GM23248 (cell line): ENCODE data around the gene PRSS16.

Source experiments
- EZH2 ChIP-seq: fragments of 200-600 bp; sonication (generic); IDR thresholded peaks from 2 replicates; pipeline ENCODE4 v1.6.1; 2018; ENCODE audit warnings: antibody characterized with exemption, mild to moderate bottlenecking; ENCODE audit not compliant: insufficient read depth, poor library complexity, severe bottlenecking
- EZH2phosphoT487 ChIP-seq: fragments of 200-600 bp; sonication (generic); IDR thresholded peaks from 2 replicates; pipeline ENCODE4 v1.6.1; 2018; ENCODE audit warnings: antibody characterized with exemption, moderate library complexity, mild to moderate bottlenecking, low read depth; ENCODE audit not compliant: insufficient read depth

DNA sequence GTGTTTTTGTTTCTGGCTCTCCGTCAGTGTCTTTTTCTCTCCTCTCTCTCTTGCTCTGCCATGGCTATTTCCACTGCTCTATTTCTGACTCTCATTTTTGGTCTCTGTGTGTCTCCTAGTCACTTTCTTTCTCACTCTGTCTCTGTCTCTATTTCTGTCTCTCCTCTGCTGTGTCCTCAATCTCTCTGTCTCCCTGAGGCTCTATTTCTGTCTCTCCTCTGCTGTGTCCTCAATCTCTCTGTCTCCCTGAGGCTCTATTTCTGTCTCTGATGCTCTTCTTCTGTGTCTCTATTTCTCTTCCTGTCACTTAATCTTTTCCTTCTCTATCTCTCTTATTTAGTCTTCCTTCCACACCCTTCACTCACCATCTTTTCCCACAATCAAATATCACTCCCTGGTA is 8.4 kb downstream of the PRSS16 start:
- TF ChIP-seq EZH2 (no peak), EZH2phosphoT487 (no peak)
